HG03025 (cell line): ENCODE results near the gene CPSF4.
A peak's percentile ranks its signal among the peaks of the same experiment; 100 is the strongest.

Experiments used
- ATAC-seq: cut with Tn5 transposase; IDR thresholded peaks from one replicate; pipeline ENCODE4 v1.9.1; 2021; ENCODE audit warnings: mild to moderate bottlenecking, moderate library complexity; ENCODE audit not compliant: unreplicated experiment, low FRiP score

CPSF4 gene

DNA sequence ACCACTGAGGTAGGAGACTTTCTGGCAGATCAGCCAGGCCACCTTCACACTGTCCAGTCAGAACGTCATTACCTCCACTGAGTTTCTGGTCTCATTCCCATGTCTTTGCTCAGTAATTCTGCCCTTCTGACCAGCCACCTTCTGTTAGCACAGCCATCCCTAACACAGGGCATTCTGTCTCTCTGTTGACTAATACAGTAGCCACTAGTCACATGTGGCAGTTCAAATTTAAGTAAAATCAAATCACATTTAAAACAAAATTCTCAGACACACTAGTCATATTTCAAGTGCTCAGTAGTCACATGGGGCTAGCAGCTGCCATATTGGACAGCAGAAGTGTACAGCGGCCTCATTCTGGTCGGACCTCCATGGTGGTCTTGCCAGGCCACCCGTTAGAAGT lies 7.4 kb downstream of the CPSF4 start:
- no peak for ATAC-seq

DNA sequence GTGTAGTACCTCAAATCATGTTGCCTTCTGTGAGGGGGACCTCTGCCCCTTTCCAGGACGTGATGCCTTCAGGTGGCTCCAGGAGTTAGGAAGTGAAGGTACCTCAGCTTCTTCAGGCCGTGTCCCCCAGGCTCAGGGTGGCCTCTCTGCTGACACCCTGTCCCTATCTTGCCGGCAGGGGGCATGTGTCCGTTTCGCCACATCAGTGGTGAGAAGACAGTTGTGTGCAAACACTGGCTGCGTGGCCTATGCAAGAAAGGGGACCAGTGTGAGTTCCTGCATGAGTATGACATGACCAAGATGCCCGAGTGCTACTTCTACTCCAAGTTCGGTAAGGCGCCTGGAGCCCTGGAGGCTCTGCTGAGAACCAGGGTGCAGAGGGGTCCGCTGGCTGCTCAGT lies 9.2 kb downstream of the CPSF4 start:
- ATAC-seq = no peak

DNA sequence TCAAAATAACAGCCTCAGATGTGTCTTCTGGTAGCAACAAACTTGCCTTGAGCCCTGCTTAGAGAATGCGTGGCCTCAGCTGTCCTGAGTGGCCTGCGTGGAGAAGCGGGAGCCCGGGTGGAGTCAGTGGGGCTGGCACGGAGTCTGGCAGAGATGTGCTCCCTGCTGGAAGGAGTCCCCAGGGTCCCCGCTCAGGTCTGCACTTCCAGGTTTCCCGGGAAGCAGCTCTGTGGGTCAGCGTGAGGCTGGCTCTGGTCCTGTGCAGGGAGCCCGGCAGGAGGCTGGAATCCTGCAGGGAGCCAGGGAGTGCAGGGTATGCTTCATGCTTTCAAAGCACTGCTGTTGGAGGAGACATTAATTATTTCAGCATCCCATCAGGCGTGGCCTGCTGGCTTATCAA lies 10.1 kb downstream of the CPSF4 start:
- no peak for ATAC-seq

DNA sequence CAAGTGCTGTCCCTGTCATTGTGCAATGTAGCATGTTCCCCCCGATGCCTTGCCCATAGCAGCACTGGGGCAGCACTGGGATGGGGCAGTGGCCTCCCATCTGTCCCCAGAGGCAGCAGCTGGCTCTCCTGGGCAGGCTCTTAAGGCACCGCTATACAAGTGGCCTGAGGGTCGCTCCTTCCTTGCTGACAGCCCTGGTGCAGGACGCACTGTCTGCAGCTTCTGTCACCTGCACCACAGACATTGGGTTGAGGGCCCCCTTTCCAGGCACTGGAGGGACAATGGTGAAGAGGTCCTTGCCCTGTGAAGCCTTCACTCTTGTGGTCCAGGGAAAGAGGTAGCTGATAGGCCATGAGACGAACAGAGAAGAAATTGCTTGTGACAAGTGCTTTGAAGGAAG lies 10.6 kb downstream of the CPSF4 start:
- ATAC-seq = no peak

DNA sequence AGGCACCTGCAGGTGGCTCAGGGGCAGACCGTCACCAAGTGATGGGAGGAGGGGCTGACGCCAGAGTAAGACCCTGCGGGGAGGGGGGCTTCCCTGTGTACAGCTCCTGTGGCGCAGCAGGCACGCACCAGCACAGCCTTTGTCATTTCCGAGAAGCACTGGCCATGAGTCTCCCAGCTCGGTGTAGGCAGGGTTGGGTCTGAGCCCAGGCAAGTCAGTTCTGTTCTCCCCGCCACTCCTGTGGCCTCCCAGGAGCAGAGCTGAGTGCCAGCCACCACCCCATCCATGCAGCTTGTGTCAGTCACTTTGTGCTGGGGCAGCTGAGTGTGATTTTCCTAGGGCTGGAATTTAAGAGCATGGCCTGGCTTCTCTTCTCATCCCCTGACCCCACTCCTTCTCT lies 13.2 kb downstream of the CPSF4 start:
- no peak for ATAC-seq

DNA sequence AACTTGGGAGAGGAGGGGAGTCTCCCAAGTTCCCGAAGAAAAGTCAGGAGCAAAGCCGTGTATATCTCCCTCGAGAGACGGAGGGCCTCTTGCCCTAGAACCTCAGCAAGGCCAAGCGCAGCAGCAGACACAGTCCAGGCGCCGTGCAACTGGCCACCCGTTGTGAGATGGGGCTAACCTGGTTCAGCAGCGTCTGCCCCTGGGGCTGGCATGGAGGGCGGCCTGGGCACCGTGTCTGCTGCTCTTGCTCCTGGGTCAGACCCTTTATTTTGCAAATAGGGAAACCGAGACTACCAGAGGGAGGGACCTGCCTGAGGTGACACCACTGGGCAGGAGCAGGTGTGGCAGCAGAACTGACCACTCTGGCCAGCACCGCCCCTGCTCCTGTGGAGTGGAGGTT lies 13.8 kb downstream of the CPSF4 start:
- ATAC-seq = no peak

DNA sequence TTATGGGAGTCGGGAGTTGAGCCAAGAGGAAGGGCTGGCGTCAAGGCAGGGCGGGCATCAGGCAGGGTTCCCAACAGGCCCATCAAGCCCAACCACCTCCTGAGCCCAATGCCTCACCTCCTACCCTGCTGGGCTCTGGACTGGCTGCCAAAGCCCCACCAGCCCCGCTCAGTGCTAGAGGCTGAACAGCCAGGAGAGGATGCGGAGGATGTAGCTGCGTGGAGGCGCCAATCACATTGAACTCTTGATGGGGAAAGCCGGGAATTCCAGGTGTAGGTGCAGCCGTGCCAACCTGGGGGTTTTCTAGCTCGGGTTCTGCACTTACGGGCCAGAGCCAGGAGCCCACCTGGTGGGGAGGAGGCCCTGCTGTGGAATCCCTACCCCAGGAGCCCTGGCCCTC lies 14.4 kb downstream of the CPSF4 start:
- ATAC-seq = no peak

DNA sequence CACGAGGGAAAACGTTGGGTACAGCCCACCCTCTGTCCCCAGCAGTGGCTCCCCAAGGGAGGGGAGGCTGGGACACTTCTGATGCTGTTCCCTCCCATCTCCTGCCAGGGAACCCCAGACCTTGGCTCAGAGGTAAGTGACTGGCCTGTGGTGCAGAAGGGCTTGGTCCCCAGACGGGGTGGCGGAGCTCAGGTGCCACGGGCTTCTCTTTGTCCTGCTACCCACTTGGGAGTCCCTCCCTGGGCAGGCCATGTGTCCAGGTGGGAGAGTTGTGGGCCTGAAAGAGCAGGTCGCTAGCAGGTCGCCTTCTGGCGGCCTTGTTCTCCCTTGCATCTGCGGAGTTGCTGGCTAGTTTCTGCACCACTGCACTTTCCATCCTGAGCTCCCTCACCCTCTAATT lies 17.1 kb downstream of the CPSF4 start:
- no peak for ATAC-seq

DNA sequence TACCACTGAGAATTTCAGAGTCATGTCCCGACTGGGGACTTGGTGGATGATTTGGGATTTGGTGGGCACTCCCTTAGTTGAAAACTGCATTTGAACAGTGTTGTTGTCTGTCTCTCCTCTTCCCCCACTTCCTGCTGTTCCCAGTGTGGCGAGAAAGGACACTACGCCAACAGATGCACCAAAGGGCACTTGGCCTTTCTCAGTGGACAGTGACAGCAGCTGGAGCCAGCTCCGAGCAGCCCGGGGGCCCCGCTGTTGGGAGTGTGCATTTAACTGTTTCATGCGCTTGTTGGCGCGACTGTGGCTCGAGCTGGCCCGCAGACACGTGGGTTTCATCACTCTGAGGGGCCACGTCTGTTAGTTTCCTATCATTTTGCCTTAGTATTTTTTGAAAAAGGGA lies 17.5 kb downstream of the CPSF4 start:
- no peak for ATAC-seq

DNA sequence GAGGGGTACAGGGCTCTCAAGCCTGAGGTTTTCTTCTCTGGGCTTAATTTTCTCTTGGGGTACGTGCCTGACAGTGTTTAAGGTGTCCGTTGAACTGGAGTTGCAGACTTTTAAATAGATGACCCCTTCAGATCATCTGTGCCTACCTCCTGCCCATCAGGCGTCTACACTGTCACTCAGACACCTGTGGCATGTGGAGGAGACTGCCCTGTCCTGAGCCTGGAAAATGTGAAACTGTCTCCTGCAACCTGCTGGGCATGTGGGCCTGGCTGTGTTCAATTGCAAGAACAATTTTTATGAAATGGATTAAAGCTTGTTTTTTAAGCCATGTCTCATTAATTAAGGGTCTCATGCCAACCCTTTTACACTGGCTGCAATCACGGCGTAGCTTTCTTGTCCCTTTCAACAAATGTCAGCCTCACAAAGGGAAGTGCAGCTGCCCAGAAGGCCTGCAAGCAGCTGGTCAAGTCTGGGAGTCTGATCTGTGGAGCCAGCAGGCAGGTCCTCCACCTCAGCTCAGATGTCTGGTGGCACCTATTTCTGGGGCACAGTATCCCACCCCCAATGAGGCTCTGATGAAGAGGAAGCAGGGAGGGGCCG lies 18.4 kb downstream of the CPSF4 start:
- no peak for ATAC-seq

DNA sequence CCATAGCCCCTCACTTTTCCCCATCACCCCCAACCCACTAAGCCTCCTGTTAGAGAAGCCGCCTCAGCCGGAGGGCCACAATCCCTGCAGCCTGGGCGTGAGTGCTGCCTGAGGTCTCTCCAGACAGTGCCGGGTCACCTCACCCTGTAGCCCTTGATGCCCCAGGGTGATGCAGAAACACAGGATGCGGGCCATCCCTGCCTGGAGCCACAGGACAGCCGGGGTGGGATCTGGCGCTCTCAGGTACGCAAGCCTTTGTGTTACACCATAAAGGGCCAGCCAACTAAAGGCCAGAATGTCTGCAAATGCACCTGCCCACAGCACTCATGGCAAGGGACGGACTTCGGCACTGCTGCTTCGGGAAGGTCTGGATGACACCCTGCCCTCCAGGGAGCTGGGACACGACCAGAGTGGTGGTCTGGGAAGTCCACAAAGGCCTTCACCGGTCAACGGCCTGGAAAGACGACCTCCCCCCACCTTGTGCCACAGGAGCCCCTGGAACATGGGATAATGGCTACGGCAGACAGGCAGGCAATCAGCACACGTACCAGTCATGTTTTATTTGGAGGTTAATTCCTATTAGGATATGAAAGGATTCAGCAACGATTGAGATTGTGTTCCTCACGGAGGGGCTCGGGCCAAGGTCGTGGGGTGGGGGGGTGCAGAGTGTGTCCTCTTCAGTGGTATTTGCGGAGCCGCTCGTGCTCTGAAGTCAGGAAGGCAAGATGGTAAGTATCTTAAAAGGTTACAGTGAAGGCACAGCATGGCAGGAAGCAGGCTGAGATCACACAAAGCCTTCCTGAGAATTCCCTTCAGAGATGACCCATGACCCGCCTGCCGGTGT lies 19.1 kb downstream of the CPSF4 start:
- no peak for ATAC-seq

DNA sequence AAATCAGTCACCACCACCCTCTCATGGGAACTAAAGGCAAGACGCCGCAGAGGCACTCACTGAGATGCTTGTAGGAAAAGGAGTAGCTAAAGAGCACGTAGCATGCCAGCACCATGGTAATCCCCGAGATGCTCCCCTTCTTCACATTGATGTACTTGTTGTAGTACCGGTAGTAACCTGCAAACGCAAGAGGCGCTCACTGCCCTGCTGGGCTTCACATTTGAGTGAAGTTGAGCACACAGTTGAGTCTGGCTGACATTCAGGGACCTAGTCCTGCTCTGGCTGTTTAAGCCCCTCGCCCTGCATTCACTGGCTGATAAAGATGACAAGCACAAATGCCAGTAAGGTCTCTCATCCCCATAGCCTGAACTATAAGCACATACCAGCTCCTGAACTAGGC lies 20.3 kb downstream of the CPSF4 start:
- no peak for ATAC-seq

DNA sequence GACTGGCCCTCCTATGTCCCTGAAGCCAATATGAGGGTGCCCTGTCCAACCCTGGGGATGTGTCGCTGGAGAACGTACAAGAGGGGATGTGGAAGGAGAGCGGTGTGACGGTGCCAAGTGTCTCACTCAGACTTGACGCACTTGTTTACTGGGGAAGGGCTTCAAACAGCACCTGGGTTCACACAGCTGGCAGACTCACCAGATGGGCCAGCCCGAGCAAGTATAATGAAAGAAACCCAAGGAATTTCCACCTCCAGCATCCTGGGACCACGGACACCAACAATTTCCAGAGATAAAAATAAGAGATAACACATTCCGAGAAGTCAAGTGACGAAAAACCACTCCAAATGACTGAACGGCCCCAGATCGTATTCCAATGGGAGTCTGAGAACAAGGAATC lies 21.9 kb downstream of the CPSF4 start:
- no peak for ATAC-seq

DNA sequence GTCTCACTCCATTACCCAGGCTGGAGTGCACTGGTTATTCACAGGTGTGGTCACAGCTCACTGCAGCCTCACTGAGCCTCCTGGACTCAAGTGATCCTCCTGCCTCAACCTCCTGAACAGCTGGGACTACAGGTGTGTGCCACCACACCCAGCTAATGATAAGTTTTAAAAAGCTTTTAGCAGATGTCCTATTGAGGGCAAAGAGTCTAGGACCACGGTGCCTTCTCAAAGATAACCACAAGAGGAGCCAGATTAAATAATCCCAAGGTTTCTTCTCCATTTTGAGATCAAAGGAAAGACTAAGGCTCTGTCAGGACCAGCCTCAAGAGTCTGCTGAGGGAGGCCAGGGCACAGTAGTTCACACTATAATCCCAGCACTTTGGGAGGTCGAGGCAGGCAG lies 22.5 kb downstream of the CPSF4 start:
- no peak for ATAC-seq

DNA sequence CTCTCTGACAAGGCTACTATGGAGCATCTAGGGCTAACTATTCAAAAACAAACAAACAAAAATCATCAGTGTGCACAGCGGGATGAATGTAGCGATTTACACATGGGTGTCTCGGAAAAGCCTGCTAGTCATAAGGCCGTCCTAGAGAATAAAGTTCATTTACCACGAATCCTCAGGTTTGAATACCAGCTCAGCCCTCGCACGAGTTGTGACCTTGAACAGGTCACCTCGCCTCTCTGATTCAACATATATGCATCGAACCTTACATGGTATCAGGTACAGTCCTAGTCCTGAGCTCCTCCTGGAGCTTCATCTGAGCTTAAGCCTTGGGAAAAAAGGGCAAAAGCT lies 26.7 kb downstream of the CPSF4 start:
- no peak for ATAC-seq

DNA sequence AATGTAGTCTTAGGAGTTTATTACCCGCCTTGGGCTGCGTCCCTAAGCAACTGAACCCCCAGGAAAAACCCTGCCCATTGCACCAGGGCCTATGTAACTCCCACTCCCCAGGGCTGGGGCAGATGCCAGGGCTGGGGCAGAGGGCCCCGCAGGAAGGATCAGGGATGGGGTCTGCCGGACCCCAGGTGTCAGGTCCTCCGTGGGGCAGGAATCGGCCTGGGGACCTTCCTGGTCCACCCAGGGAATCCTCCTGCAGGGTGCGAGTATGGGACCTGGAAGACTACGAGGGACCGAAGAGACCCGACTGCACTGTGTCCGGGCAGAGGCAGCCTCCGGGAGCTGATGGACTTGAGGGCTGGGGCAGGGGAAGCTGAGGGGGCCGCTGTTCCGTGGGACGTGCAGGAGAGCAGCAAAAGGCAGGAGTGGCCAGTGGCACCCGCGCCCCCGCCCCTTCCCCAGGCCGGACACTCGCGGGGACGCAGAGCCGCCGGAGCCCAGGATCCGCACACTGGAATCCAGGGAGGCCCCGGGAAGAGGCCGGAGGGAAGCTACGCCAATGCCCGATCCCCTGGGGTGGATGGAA lies 29.7 kb downstream of the CPSF4 start:
- no peak for ATAC-seq

DNA sequence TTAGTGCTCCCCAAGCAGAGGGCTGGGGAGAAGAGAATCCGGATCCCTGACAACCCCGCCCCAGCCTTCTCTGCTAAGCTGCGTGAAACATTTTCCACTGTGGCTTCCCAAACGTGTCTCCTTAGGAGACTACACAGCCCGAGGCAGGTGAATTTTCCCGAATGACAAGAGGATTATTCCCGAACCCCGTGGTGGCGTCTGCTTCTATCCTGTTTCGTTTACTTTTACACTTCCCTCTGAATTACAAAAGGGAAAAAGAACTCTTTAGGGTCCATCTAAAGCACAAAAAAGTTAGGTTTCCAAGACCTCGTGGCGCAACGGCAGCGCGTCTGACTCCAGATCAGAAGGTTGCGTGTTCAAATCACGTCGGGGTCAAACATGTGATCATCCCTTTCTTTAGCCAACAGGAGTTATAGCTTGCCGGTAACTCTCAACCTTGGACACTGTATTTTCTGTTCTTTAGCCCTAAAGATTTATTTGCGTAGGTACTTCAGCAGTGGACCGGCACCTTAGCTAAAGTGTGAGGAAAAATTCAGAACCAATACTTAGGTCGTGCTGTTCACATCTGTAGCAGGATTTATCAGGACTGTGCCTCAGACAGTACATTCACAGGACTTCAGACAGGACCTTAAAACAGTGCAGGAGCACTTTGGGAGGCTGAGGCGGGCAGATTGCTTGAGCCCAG lies 30.8 kb downstream of the CPSF4 start:
- no peak for ATAC-seq

DNA sequence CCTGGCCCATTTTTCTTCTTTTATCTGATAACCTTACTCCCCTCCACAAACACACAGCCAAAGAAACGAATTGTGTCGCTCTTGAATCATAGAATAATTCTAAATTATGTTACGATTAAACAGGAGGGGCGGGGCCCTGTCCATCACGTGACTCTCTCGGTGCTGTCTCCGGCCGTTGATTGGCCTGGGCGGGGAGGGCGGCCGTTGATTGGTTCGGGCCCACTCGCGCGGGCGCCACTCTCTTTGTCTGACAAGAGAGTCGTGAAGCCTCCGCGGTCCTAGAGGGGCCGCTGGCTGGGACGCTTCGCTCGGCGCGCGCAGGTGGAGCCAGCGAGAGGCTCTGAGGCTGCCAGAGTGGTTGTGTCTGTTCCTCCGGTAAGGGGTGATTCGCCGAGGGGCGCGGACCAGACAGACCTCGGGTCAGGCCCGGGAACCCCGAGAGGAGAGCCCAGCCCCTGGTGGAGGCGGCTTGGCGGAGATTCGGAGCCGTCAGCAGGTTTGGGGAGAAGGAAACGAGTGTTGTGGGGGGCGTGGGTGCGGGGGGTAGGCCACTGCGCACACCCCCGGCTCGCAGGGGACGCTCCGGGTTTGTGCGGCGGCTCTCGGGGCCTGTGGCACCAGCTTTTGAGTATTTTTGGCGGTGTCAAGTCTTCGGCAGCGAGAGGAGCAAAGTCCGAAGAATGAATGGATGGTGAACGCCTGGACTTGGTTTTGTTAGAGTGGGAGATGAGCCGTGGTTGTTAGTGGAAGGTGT lies 34.0 kb downstream of the CPSF4 start, which contains the start of gene ZNF789:
ZNF789 (plus strand) TSS at position 330 of the 754 bp plus-strand sequence. CDS start 3,567 bp downstream, outside the sequence.
- peak; percentile 81 for ATAC-seq

DNA sequence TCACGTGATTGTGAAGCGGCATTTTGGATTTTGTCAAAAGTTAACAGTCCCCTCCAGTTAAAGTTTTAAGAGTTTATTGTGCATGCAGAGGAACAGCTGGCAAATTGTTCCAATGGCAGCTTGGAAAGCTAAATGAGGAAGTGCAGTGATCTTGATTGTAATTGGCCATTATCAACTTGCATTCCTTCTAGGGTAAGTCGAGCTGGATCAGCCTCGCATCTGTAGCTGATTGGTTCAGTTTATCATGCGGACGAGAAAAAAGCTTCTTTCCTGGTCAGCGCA lies 34.5 kb downstream of the CPSF4 start:
- no peak for ATAC-seq

DNA sequence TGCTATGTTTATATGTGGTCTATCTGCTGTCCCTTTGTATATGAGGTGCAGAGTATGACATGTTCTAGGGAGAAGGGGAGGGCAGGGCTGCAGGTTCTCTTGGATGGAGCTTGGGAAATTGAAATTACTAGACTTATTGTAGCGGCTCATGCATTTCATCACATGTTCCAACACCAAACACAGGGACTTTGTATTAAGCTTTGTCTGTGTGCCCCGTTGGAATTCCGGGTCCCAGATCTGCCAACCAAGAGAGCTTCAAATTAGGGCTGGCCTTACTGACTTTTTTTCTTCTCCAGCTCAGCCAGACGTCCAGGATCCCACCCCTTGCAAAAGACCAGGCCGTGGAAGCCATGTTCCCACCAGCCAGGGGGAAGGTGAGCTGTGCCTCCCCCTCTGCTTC lies 37.4 kb downstream of the CPSF4 start:
- no peak for ATAC-seq
